Subcutaneous adipose tissue (tissue), 4 donors: Measurements from ENCODE around the gene CCDC93. TPM values are rescaled to one million over a fixed set of nuclear protein-coding genes. Genes with fewer than 3 reads are reported as not detected.

Experiments
- CTCF ChIP-seq: fragments of 450-650 bp; IDR thresholded peaks from one replicate; pipeline ENCODE4 v1.5.1; 2016; ENCODE audit warnings: low read depth, mild to moderate bottlenecking, control low read depth, antibody characterized with exemption, moderate library complexity
- total RNA-seq, 4 donors: library from RNA; depleted of rRNA; stranded (reverse); fragments of >200 nt; gene quantifications; one replicate each; pipeline ENCODE4 v1.1.0, GENCODE V29; 2016

Gene CCDC93
- total RNA-seq, 4 donors from 2014 or later, result 30.3 to 47.9 (median 32.7) TPM

DNA sequence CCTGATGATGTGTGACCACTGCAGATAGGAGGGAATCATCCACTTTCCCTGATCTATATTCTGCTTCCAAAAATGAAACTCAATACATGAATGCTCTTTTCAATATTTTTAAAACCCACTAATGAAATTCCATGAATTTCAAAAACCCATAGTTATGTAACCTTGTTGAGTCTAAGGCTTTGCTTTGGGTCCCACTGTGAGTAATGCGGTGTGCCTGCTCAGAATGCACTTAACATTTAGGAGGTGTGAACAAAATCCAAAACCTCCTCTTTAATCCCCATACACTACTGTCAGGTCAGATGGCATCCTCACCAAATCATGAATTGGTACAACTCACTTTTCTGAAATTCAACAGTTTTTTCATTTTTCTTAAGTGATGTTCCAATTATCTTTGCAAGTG is 50.4 kb downstream of the CCDC93 start:
- TF ChIP-seq CTCF, result no peak

GRCh38 chr2:117961201-117961600 is 52.7 kb downstream of the CCDC93 start:
- TF ChIP-seq CTCF, result no peak

- TF ChIP-seq CTCF, result no peak
Observed at GRCh38 chr2:117960231-117960630, 53.6 kb downstream of the CCDC93 start.

- TF ChIP-seq CTCF, result no peak
Observed at GRCh38 chr2:117958186-117958585, 55.7 kb downstream of the CCDC93 start.

DNA sequence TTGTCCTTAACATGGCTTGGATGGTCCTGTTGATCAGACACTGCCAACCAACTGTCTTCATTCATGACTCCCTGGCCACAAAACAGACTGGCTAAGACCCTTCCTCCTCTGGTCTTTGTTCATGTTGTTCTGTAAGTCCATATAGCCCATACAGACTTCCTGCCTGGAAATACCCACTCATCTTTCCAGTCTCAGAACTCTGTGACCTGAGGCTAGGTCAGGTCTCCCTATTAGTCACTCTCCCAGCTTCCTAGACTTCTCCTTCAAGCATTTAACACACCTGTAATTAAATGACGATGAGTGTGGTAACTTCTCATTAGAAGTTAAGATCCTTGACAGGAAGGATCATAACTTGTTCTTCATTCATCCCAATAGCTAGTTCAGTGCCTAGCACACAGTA is 56.3 kb downstream of the CCDC93 start:
- TF ChIP-seq CTCF, result no peak

GRCh38 chr2:117956036-117956796 is 57.7 kb downstream of the CCDC93 start:
- TF ChIP-seq CTCF, result no peak

DNA sequence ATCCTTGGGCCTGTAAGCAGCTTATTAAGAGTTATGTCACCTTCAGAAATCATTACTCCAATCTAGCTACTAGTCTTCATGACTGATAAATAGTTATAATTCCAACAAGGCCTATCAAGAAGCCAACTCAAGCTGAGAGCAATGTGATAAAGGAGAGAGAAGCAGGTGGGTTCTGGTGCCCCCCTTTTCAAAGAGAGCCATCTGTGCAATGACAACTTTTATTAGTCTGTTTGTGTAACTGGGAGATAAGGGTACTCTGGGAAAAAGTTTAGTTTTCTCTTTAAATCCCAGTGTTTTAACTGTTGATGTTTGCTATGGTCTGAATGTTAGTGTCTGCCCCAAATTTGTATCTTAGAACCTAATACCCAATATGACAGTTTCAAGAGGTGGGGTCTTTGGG is 60.6 kb downstream of the CCDC93 start:
- TF ChIP-seq CTCF, result no peak
